NCI-H345 treated with DMSO at 0.1 percent for 48 hours (cell line): Measurements from ENCODE around the gene CYTH1.

Source experiments
- DNase-seq: peaks from one replicate; lab custom pipeline; 2025; ENCODE audit not compliant: unreplicated experiment; lab: John Stamatoyannopoulos, UW

The CYTH1 gene

GRCh38 chr17:78781893-78782304, at the start of gene CYTH1:
TSS of gene CYTH1 (minus strand) at chr17:78782273. CDS start at chr17:78782223, 50 bp downstream.
- DNase-seq, result no peak

GRCh38 chr17:78829477-78829876, 47.4 kb upstream of the CYTH1 start:
- no peak for DNase-seq

GRCh38 chr17:78828470-78829185, 46.6 kb upstream of the CYTH1 start:
- DNase-seq, result no peak

GRCh38 chr17:78826836-78827509, 44.9 kb upstream of the CYTH1 start:
- DNase-seq, result no peak

- no peak for DNase-seq
Observed at GRCh38 chr17:78826421-78826820, 44.3 kb upstream of the CYTH1 start.

GRCh38 chr17:78825696-78826095, 43.6 kb upstream of the CYTH1 start:
- DNase-seq, result no peak

- DNase-seq, result no peak
Observed at GRCh38 chr17:78824240-78824639, 42.2 kb upstream of the CYTH1 start.

- no peak for DNase-seq
Observed at GRCh38 chr17:78823282-78824046, 41.4 kb upstream of the CYTH1 start.

GRCh38 chr17:78822552-78822951, 40.5 kb upstream of the CYTH1 start:
- DNase-seq, result no peak

GRCh38 chr17:78821961-78822360, 39.9 kb upstream of the CYTH1 start:
- no peak for DNase-seq

GRCh38 chr17:78820841-78821240, 38.8 kb upstream of the CYTH1 start:
- no peak for DNase-seq

GRCh38 chr17:78819806-78820792, 38.0 kb upstream of the CYTH1 start:
- DNase-seq, result no peak

GRCh38 chr17:78819402-78819801, 37.3 kb upstream of the CYTH1 start:
- DNase-seq, result no peak

- DNase-seq, result no peak
Observed at GRCh38 chr17:78818932-78819331, 36.9 kb upstream of the CYTH1 start.

GRCh38 chr17:78818152-78818846, 36.2 kb upstream of the CYTH1 start:
- DNase-seq, result no peak

GRCh38 chr17:78817123-78817522, 35.0 kb upstream of the CYTH1 start:
- DNase-seq, result no peak

GRCh38 chr17:78815696-78816095, 33.6 kb upstream of the CYTH1 start:
- DNase-seq, result no peak

- DNase-seq, result no peak
Observed at GRCh38 chr17:78812855-78813254, 30.8 kb upstream of the CYTH1 start.

- DNase-seq, result no peak
Observed at GRCh38 chr17:78808163-78808562, 26.1 kb upstream of the CYTH1 start.

- no peak for DNase-seq
Observed at GRCh38 chr17:78806451-78806850, 24.4 kb upstream of the CYTH1 start.
